ENCODE measurements around the gene HSPB1. TPM values are rescaled to one million over a fixed set of nuclear protein-coding genes. Genes with fewer than 3 reads are reported as not detected.

HSPB1 gene
- total RNA-seq, 4 donors from 2014 or later, result 59.0 to 139 (median 88.3) TPM

- no peaks in the 10 kb centered on the region for H3K4me1 ChIP-seq
- H3K36me3 ChIP-seq, result peaks cover 0 to 38% (median 0%) of the 10 kb centered on the region in 3 donors
- no peaks in the 10 kb centered on the region for H3K9me3 ChIP-seq
- no peak for DNase-seq
- no peaks in the 10 kb centered on the region for H3K27me3 ChIP-seq
- H3K27ac ChIP-seq, result no peak overlapping the region
- TF ChIP-seq CTCF (IDR thresholded peaks at IDR 0.05) (no peak), POLR2A (IDR thresholded peaks at IDR 0.05) (no peak)
- no peak overlapping the region for H3K4me3 ChIP-seq
Observed at GRCh38 chr7:76327610-76328009, 25.1 kb downstream of the HSPB1 start.

GRCh38 chr7:76328389-76328788, 25.9 kb downstream of the HSPB1 start:
- Histone ChIP-seq H3K36me3 (peaks cover 0 to 38% (median 0%) of the 10 kb centered on the region in 3 donors), H3K4me3 (no peak overlapping the region), H3K4me1 (peaks cover 0 to 7% (median 0%) of the 10 kb centered on the region in 4 donors), H3K9me3 (no peaks in the 10 kb centered on the region), H3K27me3 (no peaks in the 10 kb centered on the region), H3K27ac (no peak overlapping the region)
- TF ChIP-seq POLR2A (IDR thresholded peaks at IDR 0.05), result no peak
- no peak for DNase-seq

- peaks cover 0 to 38% (median 0%) of the 10 kb centered on the region in 3 donors for H3K36me3 ChIP-seq
- peaks cover 0 to 18% (median 0%) of the 10 kb centered on the region in 4 donors for H3K4me1 ChIP-seq
- no peak overlapping the region for H3K4me3 ChIP-seq
- DNase-seq, result no peak
- no peaks in the 10 kb centered on the region for H3K9me3 ChIP-seq
- no peak overlapping the region for H3K27ac ChIP-seq
- no peaks in the 10 kb centered on the region for H3K27me3 ChIP-seq
- TF ChIP-seq CTCF (IDR thresholded peaks at IDR 0.05) (no peak), POLR2A (IDR thresholded peaks at IDR 0.05) (no peak)
Observed at GRCh38 chr7:76329479-76329878, 27.0 kb downstream of the HSPB1 start.

GRCh38 chr7:76330261-76330660, 27.8 kb downstream of the HSPB1 start:
- Histone ChIP-seq H3K9me3 (no peaks in the 10 kb centered on the region), H3K4me3 (no peak overlapping the region), H3K27ac (no peak overlapping the region), H3K4me1 (peaks cover 0 to 19% (median 0%) of the 10 kb centered on the region in 4 donors), H3K36me3 (peaks cover 0 to 33% (median 0%) of the 10 kb centered on the region in 3 donors), H3K27me3 (no peaks in the 10 kb centered on the region)
- no peak for TF ChIP-seq CTCF (IDR thresholded peaks at IDR 0.05)
- no peak for TF ChIP-seq POLR2A (IDR thresholded peaks at IDR 0.05)
- DNase-seq, result no peak

GRCh38 chr7:76330673-76331072, 28.2 kb downstream of the HSPB1 start:
- Histone ChIP-seq H3K36me3 (peaks cover 0 to 33% (median 0%) of the 10 kb centered on the region in 3 donors), H3K4me3 (no peak overlapping the region), H3K27me3 (no peaks in the 10 kb centered on the region), H3K4me1 (peaks cover 0 to 19% (median 0%) of the 10 kb centered on the region in 4 donors), H3K27ac (no peak overlapping the region), H3K9me3 (no peaks in the 10 kb centered on the region)
- TF ChIP-seq POLR2A (IDR thresholded peaks at IDR 0.05), result no peak
- no peak for TF ChIP-seq CTCF (IDR thresholded peaks at IDR 0.05)
- DNase-seq, result no peak

- TF ChIP-seq POLR2A (IDR thresholded peaks at IDR 0.05) (no peak), CTCF (IDR thresholded peaks at IDR 0.05) (no peak)
- Histone ChIP-seq H3K27ac (no peak overlapping the region), H3K4me1 (peaks cover 0 to 19% (median 0%) of the 10 kb centered on the region in 4 donors), H3K4me3 (no peak overlapping the region), H3K27me3 (no peaks in the 10 kb centered on the region), H3K9me3 (no peaks in the 10 kb centered on the region), H3K36me3 (peaks cover 0 to 21% (median 0%) of the 10 kb centered on the region in 3 donors)
- no peak for DNase-seq
Observed at GRCh38 chr7:76332078-76332477, 29.6 kb downstream of the HSPB1 start.
